ENCODE measurements around the gene TPD52L1. TPM values are rescaled to one million over a fixed set of nuclear protein-coding genes. Genes with fewer than 3 reads are reported as not detected.

TPD52L1 gene
- total RNA-seq, 1 donor from 2014 or later = 15.6 TPM

- TF ChIP-seq CTCF (IDR thresholded peaks at IDR 0.05) = no peak
- intact Hi-C loops (cut with DNase I) = no loop called here
- H3K9me3 ChIP-seq = no peaks in the 10 kb centered on the region
- DNase-seq (no peak), ATAC-seq (no peak)
- H3K36me3 ChIP-seq = no peaks in the 10 kb centered on the region
- no peak overlapping the region for H3K4me3 ChIP-seq
- no peak overlapping the region for H3K27ac ChIP-seq
- H3K27me3 ChIP-seq (ENCODE audit: low read depth) = no peaks in the 10 kb centered on the region
- no peaks in the 10 kb centered on the region for H3K4me1 ChIP-seq
Observed at GRCh38 chr6:125253881-125254280, 100.3 kb downstream of the TPD52L1 start.

GRCh38 chr6:125254321-125254720 is 100.7 kb downstream of the TPD52L1 start:
- Histone ChIP-seq H3K9me3 (no peaks in the 10 kb centered on the region), H3K27me3 (ENCODE audit: low read depth) (no peaks in the 10 kb centered on the region), H3K4me1 (no peaks in the 10 kb centered on the region), H3K27ac (no peak overlapping the region), H3K36me3 (no peaks in the 10 kb centered on the region), H3K4me3 (no peak overlapping the region)
- ATAC-seq (no peak), DNase-seq (no peak)
- TF ChIP-seq CTCF (IDR thresholded peaks at IDR 0.05) = no peak
- intact Hi-C loops (cut with DNase I) = no loop called here

- Histone ChIP-seq H3K4me3 (no peak overlapping the region), H3K36me3 (no peaks in the 10 kb centered on the region), H3K4me1 (no peaks in the 10 kb centered on the region), H3K9me3 (no peaks in the 10 kb centered on the region), H3K27ac (no peak overlapping the region), H3K27me3 (ENCODE audit: low read depth) (no peaks in the 10 kb centered on the region)
- TF ChIP-seq CTCF (IDR thresholded peaks at IDR 0.05) = no peak
- intact Hi-C loops (cut with DNase I) = no loop called here
- DNase-seq (no peak), ATAC-seq (no peak)
Observed at GRCh38 chr6:125255201-125255600, 101.6 kb downstream of the TPD52L1 start.

- TF ChIP-seq CTCF (IDR thresholded peaks at IDR 0.05) = no peak
- DNase-seq = no peak
- H3K4me1 ChIP-seq = no peaks in the 10 kb centered on the region
Observed at GRCh38 chr6:125257351-125257750, 103.8 kb downstream of the TPD52L1 start.

GRCh38 chr6:125258651-125259353 is 105.2 kb downstream of the TPD52L1 start:
- ATAC-seq = peak in 1 of 2 donors; percentile 60
- no peak for TF ChIP-seq CTCF (IDR thresholded peaks at IDR 0.05)
- Histone ChIP-seq H3K36me3 (no peaks in the 10 kb centered on the region), H3K9me3 (no peaks in the 10 kb centered on the region), H3K27me3 (ENCODE audit: low read depth) (no peaks in the 10 kb centered on the region), H3K4me1 (no peaks in the 10 kb centered on the region), H3K4me3 (no peak overlapping the region), H3K27ac (no peak overlapping the region)
- no peak for DNase-seq
- intact Hi-C loops (cut with DNase I) = no loop called here

More at GRCh38 chr6:125257351-125257750, 103.8 kb downstream of the TPD52L1 start:
- Histone ChIP-seq H3K27me3 (ENCODE audit: low read depth) (no peaks in the 10 kb centered on the region), H3K9me3 (no peaks in the 10 kb centered on the region), H3K36me3 (no peaks in the 10 kb centered on the region), H3K4me3 (no peak overlapping the region), H3K27ac (no peak overlapping the region)
- ATAC-seq = no peak
- intact Hi-C loops (cut with DNase I) = no loop called here
